HG03575 (cell line): ENCODE results near the gene ZBTB44.
"Not testable (repeated sequence)": the region's sequence is repeated elsewhere in the genome, so short reads cannot be mapped to it uniquely, and the experiment has no call there.

Experiments used
- ATAC-seq: cut with Tn5 transposase; IDR thresholded peaks from one replicate; pipeline ENCODE4 v1.9.1; 2021; ENCODE audit not compliant: unreplicated experiment, insufficient number of reproducible peaks, low FRiP score; ENCODE audit errors: extremely low read depth

Gene ZBTB44, protein sequence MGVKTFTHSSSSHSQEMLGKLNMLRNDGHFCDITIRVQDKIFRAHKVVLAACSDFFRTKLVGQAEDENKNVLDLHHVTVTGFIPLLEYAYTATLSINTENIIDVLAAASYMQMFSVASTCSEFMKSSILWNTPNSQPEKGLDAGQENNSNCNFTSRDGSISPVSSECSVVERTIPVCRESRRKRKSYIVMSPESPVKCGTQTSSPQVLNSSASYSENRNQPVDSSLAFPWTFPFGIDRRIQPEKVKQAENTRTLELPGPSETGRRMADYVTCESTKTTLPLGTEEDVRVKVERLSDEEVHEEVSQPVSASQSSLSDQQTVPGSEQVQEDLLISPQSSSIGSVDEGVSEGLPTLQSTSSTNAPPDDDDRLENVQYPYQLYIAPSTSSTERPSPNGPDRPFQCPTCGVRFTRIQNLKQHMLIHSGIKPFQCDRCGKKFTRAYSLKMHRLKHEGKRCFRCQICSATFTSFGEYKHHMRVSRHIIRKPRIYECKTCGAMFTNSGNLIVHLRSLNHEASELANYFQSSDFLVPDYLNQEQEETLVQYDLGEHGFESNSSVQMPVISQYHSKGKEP

DNA sequence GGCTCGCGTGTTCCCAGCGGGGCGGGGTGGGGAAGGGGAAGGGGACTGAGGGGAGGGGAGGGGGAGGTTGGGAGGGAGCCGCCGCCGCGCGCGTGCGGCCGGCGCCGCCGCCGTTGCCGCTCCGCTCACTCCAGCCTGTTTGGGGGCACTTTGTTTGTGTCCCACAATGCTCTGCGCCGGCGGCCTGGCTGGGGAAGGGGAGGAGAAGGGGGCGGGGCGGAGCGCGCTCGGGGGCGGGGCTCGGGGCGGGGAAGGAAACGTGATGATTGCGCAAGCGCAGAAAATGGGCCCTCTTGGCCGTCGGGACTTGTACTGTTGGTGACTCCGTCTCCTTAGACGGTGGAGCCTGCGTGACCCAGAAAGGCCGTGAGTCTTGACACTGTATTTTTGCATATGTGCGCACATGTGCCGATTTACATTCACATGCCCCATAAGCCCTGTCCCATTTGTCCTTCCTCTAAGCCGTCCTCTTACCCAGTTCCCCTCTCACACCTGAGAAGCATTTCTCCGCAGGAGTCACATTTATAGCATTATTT is at the start of gene ZBTB44:
TSS of gene ZBTB44 (minus strand) at position 168 of the 536 bp plus-strand sequence. CDS start 53,044 bp downstream, outside the sequence.
- no peak for ATAC-seq

DNA sequence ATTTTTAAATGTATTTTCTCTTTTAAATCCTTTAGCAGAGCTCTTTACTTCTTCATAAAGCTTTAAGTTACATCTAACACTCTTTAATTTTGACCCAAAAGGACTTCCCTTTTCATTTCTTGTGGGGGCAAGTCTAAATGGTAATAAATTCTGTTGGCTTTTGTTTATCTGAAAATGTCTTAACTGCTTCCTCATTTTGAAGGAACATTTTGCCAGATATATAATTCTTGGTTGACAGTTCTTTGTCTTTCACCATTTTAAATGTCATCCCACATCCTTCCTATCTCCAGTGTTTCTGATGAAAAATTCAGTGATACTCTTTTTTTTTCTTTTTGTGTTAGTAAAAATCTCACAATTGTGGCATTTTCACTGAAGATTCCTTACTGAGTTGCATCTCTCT is 44.7 kb upstream of the ZBTB44 start:
- ATAC-seq: no peak

DNA sequence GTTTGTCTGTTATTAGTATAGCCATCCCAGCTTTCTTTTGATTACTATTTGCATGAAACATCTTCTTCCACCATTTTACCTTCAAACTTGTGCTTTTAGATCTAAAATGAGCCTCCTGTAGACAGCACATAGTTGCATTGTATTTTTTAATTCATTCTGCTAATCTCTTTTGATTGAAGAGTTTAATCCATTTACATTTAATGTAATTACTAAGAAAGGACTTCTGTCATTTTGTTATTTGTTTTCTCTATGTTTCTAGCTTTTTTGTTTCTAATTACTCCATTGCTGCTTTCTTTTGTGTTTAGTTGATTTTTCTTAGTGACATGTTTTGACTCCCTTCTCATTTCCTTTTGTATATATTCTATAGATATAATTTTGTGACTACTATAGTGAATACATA is 43.7 kb upstream of the ZBTB44 start:
- ATAC-seq: no peak

DNA sequence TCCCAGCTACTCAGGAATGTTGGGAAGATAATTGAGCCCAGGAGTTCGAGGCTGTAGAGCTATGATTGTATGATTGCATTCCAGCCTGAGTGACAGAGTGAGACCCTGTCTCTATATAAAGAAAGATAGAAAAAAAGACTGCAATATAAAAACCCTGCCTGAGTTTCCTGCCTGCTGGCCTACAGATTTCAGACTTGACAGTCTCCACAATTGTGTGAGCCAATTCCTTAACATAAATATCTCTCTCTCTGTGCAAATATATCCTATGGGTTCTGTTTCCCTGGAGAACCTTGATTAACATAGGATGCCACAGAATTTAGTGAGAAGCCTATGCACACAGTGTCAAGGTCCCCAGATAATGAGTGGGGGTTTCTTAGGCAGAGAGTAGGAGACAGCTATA is 32.5 kb upstream of the ZBTB44 start:
- no peak for ATAC-seq

DNA sequence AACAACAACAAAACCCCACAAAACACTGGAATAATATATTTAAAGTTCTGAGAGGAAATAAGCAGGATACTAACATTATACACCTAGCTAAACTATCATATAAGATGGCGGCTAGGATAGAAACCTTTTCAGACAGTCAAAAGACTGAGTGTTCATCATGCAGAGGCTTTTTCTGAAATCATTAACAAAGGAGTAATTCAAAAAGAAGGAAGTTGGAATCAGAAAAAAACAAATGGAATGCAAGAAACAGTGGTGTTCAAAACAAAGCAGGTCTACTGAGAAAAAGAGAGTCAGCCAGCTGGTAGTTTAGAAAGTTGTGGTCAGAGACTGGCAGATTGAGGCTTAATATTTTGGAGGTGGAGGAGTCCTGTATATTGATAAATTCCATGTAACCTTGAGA is 30.1 kb upstream of the ZBTB44 start:
- ATAC-seq: no peak

DNA sequence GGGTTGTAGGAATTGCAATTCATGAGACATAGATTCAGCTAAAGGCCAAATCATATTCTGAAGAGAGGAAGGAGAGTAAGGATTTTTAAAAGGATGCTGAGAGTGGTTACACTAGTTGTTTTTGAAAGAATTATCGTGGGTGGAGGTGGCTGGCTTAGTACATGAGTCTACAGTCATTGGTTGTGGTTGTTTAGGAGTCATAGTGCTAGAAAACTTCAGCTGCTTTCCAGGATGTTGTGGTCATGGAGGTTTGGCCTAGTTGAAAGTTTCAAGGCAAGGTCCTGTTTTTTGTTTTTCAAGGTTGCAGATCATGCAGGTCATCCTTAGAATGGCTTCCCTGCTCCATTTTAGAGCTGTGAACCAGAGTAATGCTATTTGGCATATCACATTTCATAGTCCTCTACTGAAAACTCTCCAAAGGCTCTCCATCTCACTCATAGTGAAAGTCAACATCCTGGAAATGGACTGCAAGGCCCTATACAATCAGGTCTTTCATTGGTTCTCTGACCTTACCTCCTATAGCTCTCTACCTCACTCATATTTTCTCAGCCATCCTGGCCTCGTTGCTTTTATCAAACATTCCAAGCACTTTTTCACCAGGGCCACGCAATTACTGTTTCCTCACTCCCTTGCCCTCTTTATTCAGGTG is 26.1 kb upstream of the ZBTB44 start:
- no peak for ATAC-seq

DNA sequence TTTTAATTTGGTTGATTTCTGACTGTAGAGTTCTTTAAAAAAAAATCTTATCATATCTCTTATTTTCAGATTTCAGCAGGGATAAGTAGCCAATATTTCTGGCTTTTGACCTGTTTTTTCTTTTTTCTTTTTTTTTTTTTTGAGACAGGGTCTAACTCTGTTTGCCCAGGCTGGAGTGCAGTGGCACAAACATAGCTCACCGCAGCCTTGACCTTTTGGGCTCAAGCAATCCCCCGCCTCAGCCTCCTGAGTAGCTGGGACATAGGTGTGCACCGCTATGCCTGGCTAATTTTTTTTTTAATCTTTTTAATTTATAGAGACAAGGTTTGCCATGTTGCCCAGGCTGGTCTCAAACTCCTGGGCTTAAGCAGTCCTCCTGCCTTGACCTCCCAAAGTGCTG is 23.9 kb upstream of the ZBTB44 start:
- ATAC-seq: no peak

DNA sequence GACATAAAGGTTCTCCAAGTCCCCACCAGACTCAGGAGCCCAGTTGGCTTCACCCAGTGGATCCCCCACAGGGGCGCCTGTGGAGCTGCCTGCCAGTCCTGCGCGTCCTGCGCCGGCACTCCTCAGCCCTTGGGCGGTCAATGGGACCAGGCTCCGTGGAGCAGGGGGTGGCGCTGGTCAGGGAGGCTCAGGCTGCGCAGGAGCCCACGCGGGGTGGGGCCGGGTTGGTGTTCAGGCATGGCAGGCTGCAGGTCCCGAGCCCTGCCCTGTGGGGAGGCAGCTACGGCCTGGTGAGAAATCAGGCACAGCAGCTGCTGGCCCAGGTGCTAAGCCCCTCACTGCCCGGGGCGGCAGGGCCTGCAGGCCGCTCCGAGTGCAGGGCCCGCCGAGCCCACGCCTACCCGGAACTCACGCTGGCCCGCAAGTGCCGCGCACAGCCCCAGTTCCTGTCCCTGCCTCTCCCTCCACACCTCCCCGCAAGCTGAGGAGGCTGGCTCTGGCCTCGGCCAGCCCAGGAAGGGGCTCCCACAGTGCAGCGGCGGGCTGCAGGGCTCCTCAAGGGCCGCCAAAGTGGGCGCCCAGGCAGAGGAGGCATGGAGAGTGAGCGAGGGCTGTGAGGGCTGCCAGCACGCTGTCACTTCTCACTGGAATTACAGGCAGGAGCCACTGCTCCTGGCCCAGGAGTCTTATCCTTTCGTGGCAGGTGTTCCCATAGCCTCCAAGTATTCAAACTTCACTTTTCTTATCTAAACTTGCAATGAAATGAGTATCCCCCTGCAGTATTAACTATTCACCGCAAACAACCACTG is 22.8 kb upstream of the ZBTB44 start:
- ATAC-seq: no peak

DNA sequence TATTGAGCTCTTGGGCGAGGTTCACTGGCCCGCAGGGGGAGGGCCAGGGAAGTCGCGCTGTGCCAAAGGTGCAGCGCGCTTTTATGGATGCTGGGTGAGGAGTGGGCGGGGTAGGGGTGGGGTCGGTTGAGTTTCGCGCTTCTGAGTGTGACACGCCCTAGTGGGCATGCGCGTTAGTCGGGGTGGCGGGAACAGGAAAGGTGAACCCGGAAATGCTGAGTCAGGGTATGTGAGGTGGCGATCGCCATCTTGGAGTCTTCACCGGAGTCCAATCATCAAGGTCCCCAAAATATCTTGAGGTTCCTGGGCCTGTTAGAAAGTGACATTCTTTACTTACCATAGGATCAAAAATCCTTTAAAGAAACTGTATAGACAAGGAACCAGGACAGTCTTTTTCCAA is 16.7 kb upstream of the ZBTB44 start:
- not testable (repeated sequence) for ATAC-seq

DNA sequence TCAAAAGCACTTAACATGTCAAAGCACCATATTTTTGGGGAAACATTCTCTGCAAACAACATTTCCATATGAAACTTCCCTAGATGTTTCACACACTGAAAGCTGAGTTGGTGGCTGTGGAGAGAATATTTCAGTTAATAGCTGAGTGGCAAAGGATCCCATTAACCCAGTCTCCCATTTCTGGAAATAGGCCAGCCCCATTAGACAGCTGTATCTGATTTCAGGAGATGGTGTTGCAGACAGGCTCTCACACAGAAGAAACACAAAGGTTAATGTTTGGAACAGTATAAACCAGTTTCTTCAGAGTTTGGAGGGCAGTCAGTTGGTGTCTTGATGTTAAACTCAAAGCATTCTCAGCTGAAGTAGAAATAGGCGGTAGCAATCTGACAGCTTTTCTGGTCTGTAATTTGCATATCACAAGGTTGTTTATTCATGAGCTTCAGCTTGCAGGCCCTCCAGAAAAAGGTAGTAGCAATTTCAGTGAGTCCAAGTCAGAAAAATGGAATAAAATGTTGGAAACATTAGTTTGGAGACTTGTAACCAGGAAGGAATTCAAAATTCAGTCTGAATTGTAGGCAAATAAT is 15.5 kb upstream of the ZBTB44 start:
- ATAC-seq: no peak

DNA sequence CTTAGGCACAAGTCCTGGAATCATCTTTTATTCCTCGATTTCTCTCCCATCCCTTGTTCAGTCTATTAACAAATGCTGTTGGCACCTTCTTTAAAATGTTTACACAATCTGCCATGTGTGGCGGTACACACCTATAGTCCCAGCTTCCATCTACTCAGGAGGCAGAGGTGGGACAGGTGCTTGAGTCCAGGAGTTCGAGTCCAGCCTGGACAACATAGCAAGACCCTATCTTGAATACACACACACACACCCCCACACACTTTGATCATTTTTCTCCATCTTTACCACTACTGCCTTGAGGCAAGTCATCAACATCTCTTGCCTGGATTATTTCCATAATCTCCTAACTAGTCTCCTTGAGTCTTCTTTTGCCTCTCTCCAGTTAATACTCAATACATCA is 13.7 kb upstream of the ZBTB44 start:
- ATAC-seq: no peak

DNA sequence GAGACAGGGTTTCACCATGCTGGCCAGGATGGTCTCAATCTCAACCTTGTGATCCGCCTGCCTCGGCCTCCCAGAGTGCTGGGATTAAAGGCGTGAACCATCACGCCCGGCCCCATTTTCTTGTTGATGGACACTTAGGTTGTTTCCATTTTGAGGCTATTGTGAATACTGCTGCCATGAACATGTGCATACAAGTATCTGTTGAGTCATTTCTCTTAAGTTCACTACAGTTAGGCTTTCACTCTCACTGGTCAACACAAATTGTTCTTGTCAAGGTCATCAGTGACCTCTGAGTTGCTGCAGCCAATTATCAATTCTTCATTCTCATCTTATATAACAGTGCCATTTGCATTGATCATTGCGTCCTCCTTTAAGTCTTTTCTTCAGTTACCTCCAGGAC is 13.0 kb upstream of the ZBTB44 start:
- no peak for ATAC-seq

DNA sequence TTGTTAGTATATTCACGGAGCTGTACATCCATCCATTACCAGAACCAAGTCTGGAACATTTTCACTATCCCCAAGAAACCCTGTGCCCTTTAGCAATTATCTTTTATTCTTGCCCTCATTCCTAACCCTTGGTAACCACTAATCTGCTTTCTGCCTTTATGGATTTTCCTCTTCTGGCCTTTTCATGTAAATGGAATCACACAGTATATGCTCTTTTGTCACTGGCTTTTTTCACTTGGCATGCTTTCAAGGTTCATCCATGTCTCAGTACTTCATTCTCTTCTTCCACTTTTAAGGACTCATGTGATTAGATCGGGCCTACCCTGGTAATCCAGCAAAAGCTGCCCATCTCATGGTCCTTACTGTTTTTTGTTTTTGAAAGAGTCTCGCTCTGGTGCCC is 11.0 kb upstream of the ZBTB44 start:
- ATAC-seq: no peak

DNA sequence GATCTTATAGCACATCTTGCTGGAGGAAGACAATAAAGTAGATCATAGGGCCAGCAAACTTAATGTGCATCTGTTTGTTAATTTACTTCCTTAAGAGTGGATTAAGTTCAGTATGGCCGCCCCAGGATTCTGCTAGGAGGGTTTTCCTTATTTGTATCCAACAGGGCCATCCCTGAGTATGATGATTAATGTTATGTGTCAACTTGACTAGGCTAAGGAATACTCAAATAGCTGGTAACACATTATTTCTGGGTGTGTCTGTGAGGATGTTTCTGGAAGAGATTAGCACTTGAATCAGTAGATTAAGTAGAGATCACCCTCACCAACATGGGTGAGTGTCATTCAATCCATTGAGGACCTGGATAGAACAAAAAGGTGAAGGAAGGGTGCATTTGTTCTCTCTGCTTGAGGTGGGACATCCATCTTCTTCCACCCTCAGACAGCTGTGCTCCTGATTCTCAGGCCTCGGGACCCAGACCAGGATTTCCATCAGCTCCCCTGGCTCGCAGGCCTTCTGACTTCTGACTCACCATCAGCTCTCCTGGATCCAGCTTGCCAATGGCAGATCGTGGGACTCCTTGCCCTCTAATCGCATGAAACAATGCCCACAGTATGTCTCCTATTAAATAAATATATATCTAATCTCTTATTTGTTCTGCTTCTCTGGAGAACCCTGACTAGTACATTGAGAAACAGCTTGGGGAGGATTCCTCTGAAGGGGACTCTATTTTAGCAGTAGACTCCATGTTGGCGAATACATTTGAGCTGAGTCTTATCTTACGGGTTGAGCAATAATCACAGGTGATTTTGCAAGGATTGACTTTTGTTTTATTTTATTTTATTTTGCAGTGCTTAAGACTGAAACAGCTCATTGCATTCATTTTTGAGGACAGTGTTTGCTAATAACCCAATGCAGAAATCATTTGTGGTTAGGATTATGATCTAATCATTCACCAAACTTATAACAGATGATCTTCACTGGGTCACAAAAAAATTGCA is 9.0 kb upstream of the ZBTB44 start:
- ATAC-seq: no peak

DNA sequence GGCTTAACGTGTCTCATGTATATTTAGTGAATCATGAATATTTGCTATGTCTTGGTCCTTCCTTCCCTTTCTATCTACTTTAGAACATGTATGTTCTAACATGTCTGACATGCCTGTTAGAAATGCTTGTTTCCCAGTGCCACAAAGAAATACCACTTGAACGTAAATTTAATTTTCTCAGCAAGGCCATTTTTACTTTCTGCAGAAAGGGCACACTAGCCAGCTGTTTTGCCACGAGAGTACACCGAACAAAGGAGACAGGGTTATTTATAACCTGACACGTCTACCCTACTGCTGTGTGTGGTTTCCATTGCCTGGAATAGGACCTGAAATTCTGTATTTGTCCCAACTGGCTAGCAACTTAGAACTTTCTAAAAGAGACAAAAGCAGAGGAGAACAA is 7.4 kb upstream of the ZBTB44 start:
- no peak for ATAC-seq

DNA sequence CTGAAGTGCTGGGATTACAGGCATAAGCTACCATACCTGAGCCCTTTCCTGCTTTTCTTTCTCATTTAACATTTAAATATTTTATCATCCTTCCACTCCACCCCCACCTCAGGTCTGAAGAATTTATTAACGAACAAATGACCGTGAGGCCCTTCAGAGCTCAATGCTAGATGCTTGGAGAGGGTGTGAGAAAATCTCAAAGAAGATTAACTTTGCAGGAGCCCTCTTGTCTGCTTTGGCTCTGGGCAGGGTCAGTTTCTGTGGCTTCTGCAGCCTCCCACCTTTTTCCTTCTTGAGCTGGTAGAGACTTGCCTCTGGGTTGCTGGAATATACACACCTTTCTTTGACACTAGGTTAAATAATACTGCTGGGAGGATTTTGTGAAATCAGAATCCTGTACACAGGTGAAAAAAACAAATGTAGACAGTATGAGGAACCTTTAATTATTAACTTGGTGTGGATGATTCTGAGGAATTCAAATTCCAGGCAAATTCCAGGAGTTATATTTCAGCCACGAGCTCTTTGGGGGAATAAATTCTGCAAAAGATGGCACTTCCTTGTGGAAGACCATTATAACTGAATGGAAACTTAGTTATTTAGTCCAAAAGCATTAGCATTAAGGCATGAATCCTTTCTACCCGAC is 3.4 kb upstream of the ZBTB44 start:
- ATAC-seq: no peak

DNA sequence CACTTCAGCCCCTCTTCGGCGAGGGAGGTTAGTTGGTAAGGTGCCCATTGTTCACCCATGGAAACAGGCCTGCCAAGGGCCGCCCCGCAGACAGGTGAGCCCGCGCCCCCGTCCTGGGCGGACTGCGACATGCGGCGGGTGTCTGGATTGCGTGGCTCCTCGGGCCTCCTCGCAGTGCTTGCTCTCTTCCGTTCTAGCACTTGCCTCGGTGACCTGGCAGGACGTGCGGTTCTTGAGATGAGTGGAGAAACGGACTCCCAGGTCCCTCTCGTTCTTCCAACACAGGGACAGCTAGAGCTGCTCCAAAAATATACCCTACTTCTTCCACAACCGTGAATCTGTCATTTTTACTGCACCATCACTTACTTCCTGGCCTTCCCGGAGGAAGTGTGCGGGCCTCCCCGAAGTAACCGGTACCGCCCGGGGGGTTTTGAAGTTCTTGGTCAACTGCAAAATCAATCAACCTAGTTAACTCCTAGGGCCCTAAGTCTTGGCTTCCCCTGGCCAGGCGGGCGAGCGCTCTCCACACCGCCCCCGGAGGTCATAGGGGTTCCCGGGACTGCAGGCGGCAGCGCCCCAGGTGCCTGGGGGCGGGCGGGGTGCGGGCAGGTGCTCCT is 745 bp upstream of the ZBTB44 start:
- no peak for ATAC-seq
